ENCODE results near the gene TRIO.

The TRIO gene

DNA sequence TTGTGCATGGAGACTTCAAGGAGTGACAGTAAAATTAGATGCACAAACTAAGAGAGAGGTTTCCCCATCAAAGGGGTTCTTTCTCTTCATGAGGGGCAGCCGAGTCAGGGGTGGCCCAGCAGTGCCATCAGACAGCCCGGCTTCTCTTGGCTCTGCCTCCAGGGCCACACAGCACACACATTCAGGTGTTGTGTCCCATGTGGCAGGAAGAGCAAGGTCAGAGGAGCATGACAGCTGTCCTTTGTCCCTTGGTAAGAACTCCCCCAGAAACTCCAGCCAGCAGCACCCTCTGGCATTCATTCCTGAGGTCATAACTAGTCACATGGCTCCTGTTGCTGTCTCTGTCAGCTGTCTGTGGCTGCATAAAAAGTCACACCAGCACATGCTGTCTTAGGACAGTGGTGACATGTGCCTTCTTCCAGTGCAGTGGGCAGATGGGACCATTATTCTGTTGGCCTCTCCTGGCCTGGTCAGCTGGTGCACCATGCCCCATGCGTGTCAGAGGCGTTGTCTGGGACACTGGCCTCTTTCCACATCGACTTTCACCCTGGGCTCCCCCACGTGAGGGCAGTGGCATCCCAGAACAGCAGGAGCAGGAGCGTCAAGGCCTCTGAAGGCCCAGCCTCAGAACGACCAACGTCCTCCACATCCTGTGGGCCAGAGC, 360.0 kb downstream of the TRIO start:
- no peak for DNase-seq

GRCh38 chr5:14503681-14504331, 360.7 kb downstream of the TRIO start:
- DNase-seq = no peak

DNA sequence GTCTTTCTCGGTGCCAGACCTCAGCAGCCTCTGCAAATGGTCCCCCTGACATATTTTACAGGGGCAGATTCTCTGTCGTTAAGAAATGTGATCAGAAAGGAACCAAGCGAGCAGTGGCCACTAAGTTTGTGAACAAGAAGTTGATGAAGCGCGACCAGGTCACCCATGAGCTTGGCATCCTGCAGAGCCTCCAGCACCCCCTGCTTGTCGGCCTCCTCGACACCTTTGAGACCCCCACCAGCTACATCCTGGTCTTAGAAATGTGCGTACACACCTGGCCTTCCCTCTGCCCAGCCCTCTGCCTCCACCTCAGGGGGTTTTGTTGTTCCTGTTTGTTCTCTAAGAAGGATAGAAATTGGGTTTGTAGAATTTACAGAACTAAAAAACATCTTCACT, 361.2 kb downstream of the TRIO start:
- DNase-seq = no peak

DNA sequence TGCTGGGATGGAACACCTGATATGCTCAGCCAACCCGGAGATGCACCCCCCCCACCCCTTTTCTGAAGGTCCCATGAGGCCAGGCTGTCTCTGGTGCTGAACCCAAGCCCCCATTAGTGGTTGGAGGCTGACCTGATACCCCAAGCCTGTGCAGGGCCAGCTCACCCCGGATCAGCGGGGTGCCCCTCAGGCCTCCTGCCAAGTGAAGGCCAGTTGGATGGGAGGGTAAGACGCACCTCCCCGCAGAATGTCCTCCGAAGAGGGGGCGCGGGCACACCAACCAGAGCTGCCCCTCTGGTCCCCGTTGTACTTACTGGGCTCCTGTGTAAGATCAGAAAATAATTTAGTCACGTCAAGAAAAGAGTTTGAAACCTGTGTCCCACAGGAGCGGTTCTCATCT, 361.7 kb downstream of the TRIO start:
- DNase-seq = no peak

DNA sequence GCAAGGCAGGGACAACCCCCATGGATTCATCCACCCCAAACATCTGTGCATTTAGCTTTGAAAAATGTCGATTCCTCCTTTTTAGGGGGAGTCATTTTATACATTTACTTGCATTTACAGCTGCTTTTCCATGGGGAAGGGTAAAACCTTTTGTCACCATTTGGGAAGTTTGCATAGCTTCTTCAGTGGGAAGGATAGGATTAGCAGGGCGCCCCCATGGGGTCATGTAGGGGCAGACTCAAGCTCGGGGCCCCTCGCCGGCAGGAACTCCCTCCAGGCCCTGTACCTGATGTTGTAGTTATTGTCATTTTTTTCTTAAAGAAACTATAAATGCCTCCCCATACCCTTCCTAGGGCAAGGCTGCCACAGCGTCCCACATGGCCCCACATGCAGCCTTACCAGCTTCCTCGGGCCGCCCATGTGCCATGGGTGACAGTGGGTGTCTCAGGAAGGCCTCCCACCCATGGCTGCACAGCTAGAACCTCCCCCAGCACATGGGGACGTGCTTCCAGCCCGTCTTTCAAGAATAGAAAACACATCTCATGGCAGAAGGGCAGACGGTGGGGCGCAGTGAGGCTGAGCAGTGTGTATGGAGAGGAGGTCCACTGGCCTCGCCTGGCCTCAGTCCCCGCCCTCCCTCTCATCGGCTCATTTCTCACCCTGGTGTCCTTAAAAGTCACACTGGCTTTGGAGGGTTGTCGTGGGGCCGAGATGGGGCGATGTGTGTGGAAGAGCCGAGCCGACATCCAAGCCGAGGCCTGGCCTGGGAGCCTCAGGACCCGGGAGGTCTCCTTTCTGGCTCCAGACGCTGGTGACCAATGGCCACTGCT, 362.4 kb downstream of the TRIO start:
- no peak for DNase-seq

GRCh38 chr5:14506140-14506538, 363.0 kb downstream of the TRIO start:
- no peak for DNase-seq

DNA sequence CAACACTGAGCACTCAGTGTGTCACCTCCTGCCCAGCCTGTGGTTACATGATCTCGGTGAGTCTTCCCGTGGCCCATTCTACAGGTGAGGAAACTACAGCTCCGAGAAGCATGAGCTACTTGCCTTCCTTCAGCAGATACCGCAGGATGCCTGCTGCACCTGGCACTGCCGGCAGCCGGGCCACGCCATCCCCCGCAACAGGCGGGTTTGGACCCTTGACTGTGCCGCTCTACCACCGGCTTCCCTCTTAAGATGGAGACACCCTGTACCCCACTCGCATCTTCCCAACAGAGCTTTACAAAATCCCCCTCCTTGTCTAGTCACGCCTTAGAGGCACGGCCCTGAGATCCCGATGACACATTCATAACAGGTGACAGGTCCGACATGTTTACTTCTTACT, 363.5 kb downstream of the TRIO start:
- DNase-seq = no peak

- no peak for DNase-seq
These were observed 364.2 kb downstream of the TRIO start for GRCh38 chr5:14507156-14507941.

GRCh38 chr5:14508046-14508445, 364.9 kb downstream of the TRIO start:
- DNase-seq = no peak

DNA sequence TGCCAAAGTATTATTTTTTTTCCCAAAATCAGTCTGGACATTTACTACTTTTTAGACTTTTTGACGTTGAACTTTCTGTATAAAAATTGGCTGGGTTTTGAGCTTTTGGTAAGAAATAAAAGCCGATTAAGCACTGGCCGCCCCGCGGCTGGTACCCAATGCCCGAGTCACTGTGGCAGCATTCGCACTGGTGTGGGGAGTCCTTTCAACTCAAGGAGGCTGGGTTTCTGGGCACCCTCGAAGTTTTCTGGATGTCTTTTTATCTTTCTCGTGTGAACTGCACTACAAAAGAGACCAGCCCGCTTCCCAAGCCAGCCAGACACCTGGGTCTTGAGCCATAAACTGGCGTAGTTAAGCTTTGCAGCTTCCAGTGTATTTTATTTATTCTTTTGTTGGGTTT, 366.4 kb downstream of the TRIO start:
- DNase-seq = no peak

DNA sequence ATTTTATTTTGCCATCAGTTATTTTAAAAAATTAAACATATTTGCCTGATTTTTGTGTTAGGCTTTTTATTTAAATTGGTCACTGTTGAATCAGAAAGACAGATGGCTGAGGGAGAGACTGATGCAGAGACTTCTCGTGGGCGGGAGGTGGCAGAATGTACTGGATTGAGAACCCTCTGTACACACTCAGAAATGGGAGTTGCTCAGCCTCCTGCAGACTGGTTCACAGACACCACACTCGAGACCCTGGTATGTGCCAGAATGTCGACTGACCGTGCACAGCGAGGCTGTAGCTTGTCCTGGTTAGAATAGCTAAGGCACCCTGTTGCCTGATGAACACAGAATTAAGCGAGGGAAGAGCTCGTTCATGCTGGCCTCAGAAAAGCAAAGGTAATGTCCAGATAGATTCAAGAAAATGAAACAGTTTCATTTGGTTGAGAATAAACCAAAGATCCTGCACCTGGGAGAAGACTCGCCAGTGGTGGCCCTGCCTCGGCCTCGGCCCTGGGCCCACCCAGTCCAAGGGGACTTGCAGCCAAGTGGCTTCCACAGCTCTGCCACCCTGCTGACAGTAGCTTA, 367.1 kb downstream of the TRIO start:
- DNase-seq = no peak

DNA sequence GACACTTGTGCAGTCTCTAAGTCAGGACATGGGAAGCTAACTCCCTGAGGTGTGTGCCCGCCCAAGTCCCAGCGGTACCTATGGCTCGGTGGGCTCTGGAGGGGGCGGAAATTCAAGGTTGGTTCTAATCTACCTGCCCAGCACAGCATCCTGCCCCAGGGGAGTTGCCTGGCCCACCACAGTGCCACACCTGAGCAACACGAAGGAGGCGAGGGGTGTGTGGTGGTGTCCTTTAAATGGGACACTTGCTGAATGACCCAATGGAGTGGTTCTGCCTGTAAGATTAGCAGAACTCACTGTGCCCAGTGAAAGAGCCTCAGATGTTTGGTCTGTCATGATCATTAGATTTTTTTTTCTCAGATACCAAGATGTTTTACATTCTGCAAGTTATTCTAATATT, 367.7 kb downstream of the TRIO start:
- DNase-seq = no peak

DNA sequence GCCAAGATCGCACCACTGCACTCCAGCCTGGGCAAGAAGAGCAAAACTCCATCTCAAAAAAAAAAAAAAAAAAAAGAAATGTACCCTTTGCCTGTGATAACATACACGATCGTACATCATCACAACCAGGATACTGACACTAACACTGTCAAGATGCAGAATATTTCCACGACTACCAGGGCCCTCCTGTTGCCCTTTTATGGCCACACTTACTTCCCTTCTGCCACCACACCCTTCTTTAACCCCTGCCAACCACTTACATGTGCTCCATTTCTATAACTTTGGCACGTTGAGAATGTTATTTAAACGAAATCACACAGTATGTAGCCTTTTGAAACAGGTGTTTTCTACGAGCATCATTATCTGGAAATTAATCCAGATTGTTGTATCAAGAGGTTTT, 369.4 kb downstream of the TRIO start:
- no peak for DNase-seq

DNA sequence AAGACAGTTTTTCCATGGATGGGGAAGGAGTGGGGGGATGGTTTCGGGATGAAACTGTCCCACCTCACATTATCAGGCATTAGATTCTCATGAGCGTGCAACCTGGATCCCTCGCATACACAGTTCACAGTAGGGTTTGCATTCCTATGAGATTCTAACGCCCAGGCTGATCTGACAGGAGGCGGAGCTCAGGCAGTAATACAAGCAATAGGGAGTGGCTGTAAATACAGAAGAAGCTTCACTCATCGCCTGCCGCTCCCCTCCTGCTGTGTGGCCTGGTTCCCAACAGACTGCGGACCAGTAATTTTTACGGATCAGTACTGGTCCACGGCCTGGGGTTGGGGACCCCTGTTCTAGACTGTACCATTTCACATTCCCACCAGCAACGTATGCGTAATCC, 370.1 kb downstream of the TRIO start:
- no peak for DNase-seq

GRCh38 chr5:14516901-14517300, 373.8 kb downstream of the TRIO start:
- no peak for DNase-seq

- no peak for DNase-seq
These were observed 375.5 kb downstream of the TRIO start for GRCh38 chr5:14518638-14519037.

- DNase-seq = no peak
These were observed 378.6 kb downstream of the TRIO start for GRCh38 chr5:14521748-14522147.

DNA sequence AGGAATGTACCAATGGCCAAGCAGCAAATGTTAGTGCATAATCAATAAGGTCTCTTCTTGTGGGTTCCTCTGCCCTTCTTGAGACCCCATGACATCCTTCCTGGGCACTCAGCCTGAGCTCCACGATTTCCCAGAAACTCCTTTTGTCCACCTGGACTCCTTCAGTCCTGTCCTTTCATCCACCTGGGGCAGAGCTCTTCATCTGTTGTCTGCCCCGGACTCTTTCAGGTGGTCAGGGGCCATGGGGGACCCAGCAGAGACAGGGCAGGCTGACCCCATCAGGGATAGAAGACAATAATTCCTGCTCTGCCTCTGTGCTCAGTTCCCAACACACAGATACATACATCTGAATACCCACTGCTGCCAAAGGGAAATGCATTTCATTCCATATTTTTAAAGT, 379.6 kb downstream of the TRIO start:
- no peak for DNase-seq

- DNase-seq = no peak
These were observed 380.3 kb downstream of the TRIO start for GRCh38 chr5:14523243-14524034.

DNA sequence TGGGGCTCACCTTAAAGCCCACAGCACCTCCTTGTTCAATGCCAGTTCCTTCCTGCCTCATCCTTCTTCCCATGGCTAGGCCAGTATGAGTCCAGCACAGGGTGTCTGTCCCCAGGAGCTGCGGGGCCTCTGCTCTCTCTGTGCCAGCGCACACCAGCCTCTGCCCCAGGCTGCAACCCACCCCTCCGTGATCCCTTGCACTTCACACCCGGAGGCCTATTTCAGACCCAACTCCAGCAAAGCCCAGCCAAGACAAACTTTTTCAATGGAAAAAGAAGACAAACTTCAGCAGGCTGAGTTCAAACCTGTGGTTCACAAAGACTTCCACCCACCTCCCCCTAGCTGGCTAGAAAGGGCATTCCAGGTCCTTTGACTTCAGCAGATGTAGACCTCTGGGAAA, 382.3 kb downstream of the TRIO start:
- no peak for DNase-seq

DNA sequence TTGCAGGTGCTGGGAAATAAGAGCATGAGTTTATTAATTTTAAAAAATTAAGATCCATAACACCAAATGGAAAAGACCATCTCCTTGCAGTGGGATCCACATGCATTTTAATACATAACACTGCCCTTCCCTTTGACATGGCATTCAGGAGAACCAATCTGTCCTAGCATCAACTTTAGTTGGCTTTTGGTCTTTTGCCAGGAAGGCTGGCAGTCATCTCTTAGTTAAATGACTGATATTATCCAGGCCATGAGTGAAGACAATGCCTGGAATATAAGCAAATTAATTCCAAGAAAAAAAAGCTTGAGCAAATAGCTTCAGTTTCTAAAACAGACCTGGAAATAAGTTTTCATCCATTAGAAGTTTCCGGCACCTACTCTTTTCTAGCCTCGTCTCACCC, 383.4 kb downstream of the TRIO start:
- DNase-seq = no peak

DNA sequence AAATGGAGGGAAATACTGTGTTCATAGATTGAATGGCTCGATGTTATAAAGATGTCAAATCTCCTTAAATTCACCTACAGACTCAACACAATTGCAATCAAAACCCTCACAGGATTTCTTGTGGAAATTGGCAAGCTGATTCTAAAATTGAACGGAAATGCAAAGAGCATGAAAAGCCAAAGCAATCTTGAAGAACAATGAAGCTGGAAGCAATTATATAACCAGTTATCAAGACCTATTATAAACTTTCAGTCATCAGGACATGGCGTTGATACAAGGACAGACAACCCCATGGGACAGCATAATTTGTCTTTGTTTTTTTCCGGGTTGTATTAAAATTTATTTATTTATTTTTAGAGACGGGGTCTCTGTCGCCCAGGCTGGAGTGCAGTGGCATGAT, 385.0 kb downstream of the TRIO start:
- DNase-seq = no peak

All from CD4-positive, alpha-beta T cell treated with Interleukin-12 subunit alpha and Interleukin-12 subunit beta, for 1 hour (primary cell).